Smooth muscle cell (in vitro differentiated cells): ENCODE results near the gene CDKN2B. TPM values are rescaled to one million over a fixed set of nuclear protein-coding genes. Genes with fewer than 3 reads are reported as not detected.

Experiments used
- DNase-seq: peaks from one replicate; lab custom pipeline; 2025; ENCODE audit not compliant: unreplicated experiment; lab: John Stamatoyannopoulos, UW
- H2AFZ ChIP-seq: fragments of 200-600 bp; sonication (generic); 2 replicates; pipeline ENCODE4 v1.6.0; 2016; ENCODE audit warnings: antibody characterized with exemption, low read depth, mild to moderate bottlenecking
- H3F3A ChIP-seq: fragments of 200-600 bp; sonication (generic); 2 replicates; pipeline ENCODE4 v1.6.0; 2017; ENCODE audit warnings: antibody characterized with exemption, low read depth
- H3K27ac ChIP-seq: fragments of 200-600 bp; sonication (generic); 2 replicates; pipeline ENCODE4 v1.5.1; 2016; ENCODE audit warnings: low read depth, mild to moderate bottlenecking
- H3K27me3 ChIP-seq: fragments of 200-600 bp; sonication (generic); 2 replicates; pipeline ENCODE4 v1.6.1; 2016; ENCODE audit warnings: low read depth, mild to moderate bottlenecking
- H3K36me3 ChIP-seq: fragments of 200-600 bp; sonication (generic); 2 replicates; pipeline ENCODE4 v1.5.1; 2016; ENCODE audit warnings: low read depth
- H3K4me1 ChIP-seq: fragments of 200-600 bp; sonication (generic); 2 replicates; pipeline ENCODE4 v1.5.1; 2016; ENCODE audit warnings: low read depth
- H3K4me2 ChIP-seq: fragments of 200-600 bp; sonication (generic); 2 replicates; pipeline ENCODE4 v1.6.0; 2016; ENCODE audit warnings: mild to moderate bottlenecking
- H3K4me3 ChIP-seq: fragments of 200-600 bp; sonication (generic); 2 replicates; pipeline ENCODE4 v1.5.1; 2016; ENCODE audit warnings: mild to moderate bottlenecking
- H3K79me2 ChIP-seq: fragments of 200-600 bp; sonication (generic); 2 replicates; pipeline ENCODE4 v1.6.0; 2016; ENCODE audit warnings: low read depth, mild to moderate bottlenecking
- H3K9ac ChIP-seq: fragments of 200-600 bp; sonication (generic); 2 replicates; pipeline ENCODE4 v1.6.0; 2016; ENCODE audit warnings: low read depth
- H3K9me3 ChIP-seq: fragments of 200-600 bp; sonication (generic); replicated peaks from 2 replicates; pipeline ENCODE4 v1.5.1; 2016; ENCODE audit warnings: low read depth
- H4K20me1 ChIP-seq: fragments of 200-600 bp; sonication (generic); 2 replicates; pipeline ENCODE4 v1.6.0; 2016; ENCODE audit warnings: low read depth
- CTCF ChIP-seq: fragments of 200-600 bp; sonication (generic); IDR thresholded peaks from 2 replicates; pipeline ENCODE4 v1.5.1; 2017; ENCODE audit warnings: borderline replicate concordance, mild to moderate bottlenecking, antibody characterized with exemption; ENCODE audit not compliant: insufficient read depth, poor library complexity, severe bottlenecking
- WGBS: methylation state at CpG from one replicate; pipeline ENCODE4 v1.1.7; 2016; ENCODE audit warnings: low lambda C conversion rate; 5-methylcytosine and 5-hydroxymethylcytosine counted together
- polyA plus RNA-seq: library from polyadenylated mRNA; unstranded; fragments of >200 nt; fragmentation: Nextera tagmentation; extraction: Ambion mirVana; gene quantifications from 2 replicates; pipeline ENCODE4 v1.2.1, GENCODE V29; 2016
- total RNA-seq: library from RNA; depleted of rRNA; stranded (reverse); fragments of >200 nt; gene quantifications from 2 replicates; pipeline ENCODE4 v1.2.3, GENCODE V29; 2014

The CDKN2B gene
- total and polyA plus RNA-seq, 2 experiments from 2014 or later = 116 to 184 TPM

DNA sequence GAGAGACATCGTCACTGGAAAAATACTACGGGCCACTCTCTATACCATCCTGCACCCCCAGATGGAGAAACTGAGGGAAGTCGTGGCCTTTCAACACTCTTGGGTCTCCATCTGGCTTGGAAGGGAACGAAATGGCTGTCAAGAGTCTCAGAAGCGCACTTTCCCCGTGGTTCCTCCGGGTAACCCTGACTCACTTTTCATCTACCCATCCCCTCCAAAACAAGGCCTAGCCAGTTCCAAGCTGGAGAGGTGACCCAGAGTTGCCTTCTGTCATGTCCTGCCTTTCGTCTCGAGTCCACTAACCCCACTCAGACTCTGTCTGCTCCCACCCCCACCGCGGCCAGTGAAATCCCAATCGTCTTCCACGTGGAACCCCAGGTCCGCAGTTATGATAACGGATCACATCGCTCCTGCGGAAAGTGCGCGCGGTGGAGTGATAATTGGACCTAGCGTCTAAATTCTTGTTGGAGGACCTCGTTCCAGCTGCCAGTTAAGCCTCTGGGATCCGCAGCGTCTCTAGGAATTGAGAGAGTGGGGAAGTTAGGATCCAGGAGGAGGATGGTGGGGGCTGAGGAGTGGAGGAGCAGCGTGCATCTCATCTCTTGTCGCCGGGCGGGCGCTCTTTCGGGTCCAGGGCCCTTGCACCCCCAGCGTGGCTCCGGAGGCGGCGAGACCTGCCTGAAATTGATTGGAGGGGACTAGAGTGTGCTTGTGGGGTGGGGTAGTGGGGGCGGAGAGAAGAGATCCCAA, 19.5 kb downstream of the CDKN2B start:
- 24% methylated on average over 35 of the region's 35 CpGs for WGBS
- H3K36me3 ChIP-seq = no peaks in the 10 kb centered on the region
- no peak overlapping the region for H3K9ac ChIP-seq
- H3K4me1 ChIP-seq = peaks cover 8% of the 10 kb centered on the region
- peak overlapping the region; percentile 49 for H3K4me2 ChIP-seq
- H2AFZ ChIP-seq = no peak overlapping the region
- H3K4me3 ChIP-seq = no peak overlapping the region
- H4K20me1 ChIP-seq = no peaks in the 10 kb centered on the region
- H3F3A ChIP-seq = no peaks in the 10 kb centered on the region
- peaks cover 24% of the 10 kb centered on the region for H3K79me2 ChIP-seq
- no peaks in the 10 kb centered on the region for H3K9me3 ChIP-seq
- H3K27ac ChIP-seq = no peak overlapping the region
- no peak for DNase-seq
- TF ChIP-seq CTCF = no peak
- peaks cover 55% of the 10 kb centered on the region for H3K27me3 ChIP-seq

DNA sequence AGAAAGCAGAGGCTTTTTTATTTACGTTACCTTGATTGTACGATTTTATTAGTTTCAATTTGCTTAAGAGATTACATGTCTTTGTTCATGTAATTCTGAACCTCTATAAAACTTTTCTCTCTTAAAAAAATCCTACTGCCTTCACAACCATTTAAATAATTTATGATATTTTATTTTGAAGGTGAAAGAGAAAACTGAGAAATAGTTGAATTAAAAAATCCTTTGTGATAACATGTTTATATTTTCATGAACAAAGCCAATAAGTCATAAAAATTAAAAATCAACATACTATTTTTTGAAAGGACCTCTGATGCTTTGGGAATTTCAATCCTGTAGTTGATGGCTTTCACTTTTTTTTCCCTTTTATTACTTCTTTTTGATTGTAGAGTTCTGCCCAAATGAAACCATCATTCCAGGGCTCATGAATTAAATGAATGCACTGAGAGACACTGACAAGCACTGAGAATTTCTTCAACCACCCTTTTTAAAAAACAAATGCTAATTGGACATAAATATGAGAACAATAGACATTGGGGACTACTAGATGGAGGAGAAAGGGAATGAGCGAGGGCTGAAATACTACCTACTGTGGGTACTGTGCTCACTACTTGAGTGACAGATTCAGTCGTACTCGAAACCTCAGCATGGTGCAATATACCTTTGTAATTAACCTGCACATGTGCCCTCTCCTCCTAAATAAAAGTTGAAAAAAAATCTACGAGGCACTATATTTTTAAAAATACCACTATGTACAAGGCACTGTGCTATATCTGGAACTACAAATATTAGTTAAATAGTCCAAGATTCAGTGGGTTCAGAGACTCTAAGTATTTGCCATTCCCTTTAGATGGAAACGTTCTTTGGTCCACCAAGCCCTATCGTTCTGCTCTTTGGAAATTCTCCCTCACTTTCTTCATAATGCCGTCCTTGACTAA, 20.8 kb downstream of the CDKN2B start:
- H3K27ac ChIP-seq = no peak overlapping the region
- 63% methylated on average over 9 of the region's 9 CpGs for WGBS
- H4K20me1 ChIP-seq = no peaks in the 10 kb centered on the region
- no peaks in the 10 kb centered on the region for H3F3A ChIP-seq
- H3K9me3 ChIP-seq = no peaks in the 10 kb centered on the region
- peaks cover 68% of the 10 kb centered on the region for H3K27me3 ChIP-seq
- H3K4me3 ChIP-seq = no peak overlapping the region
- H3K4me1 ChIP-seq = peaks cover under 1% of the 10 kb centered on the region
- H3K79me2 ChIP-seq = peaks cover 22% of the 10 kb centered on the region
- no peak overlapping the region for H2AFZ ChIP-seq
- no peak for DNase-seq
- no peak overlapping the region for H3K9ac ChIP-seq
- H3K4me2 ChIP-seq = no peak overlapping the region
- H3K36me3 ChIP-seq = no peaks in the 10 kb centered on the region
- TF ChIP-seq CTCF = no peak

- Histone ChIP-seq H3K9me3 (no peaks in the 10 kb centered on the region), H4K20me1 (no peaks in the 10 kb centered on the region), H3K4me3 (no peak overlapping the region), H3K79me2 (peaks cover 4% of the 10 kb centered on the region), H3K27ac (no peak overlapping the region), H3K27me3 (peaks cover 83% of the 10 kb centered on the region), H3K4me2 (peak overlapping the region; percentile 80), H2AFZ (no peak overlapping the region), H3K9ac (no peak overlapping the region), H3K36me3 (no peaks in the 10 kb centered on the region), H3F3A (no peaks in the 10 kb centered on the region), H3K4me1 (no peaks in the 10 kb centered on the region)
- no peak for TF ChIP-seq CTCF
- 96% methylated on average over 5 of the region's 5 CpGs for WGBS
- DNase-seq = no peak
Observed at GRCh38 chr9:21985964-21986667, 23.0 kb downstream of the CDKN2B start.
